HepG2 (cell line): Measurements from ENCODE around the gene SULT4A1.

Experiments
- HMG20B ChIP-seq: conservative IDR thresholded peaks from 2 replicates; pipeline ENCODE4 v1.6.1; 2016; ENCODE audit warnings: missing genetic modification reagents, missing compliant biosample characterization
- KLF15 ChIP-seq: sonication (generic); formaldehyde crosslinking; IDR thresholded peaks from 2 replicates; pipeline ENCODE4 v1.8.1; 2023; ENCODE audit warnings: borderline replicate concordance, mild to moderate bottlenecking, inconsistent platforms, missing genetic modification reagents, mixed read lengths
- RFX3 ChIP-seq: IDR thresholded peaks from 2 replicates; pipeline ENCODE4 v1.6.1; 2016; ENCODE audit warnings: missing biosample characterization, missing genetic modification reagents
- ZNF333 ChIP-seq: sonication (generic); formaldehyde crosslinking; IDR thresholded peaks from 2 replicates; pipeline ENCODE4 v1.4.0; 2020; ENCODE audit warnings: mild to moderate bottlenecking, missing genetic modification reagents, borderline replicate concordance

GRCh38 chr22:43847376-43848289, 14.7 kb downstream of the SULT4A1 start:
- TF ChIP-seq RFX3 (CRISPR knock-in tag) (no peak), HMG20B (CRISPR knock-in tag) (no peak), ZNF333 (CRISPR knock-in tag) (no peak), KLF15 (no peak)
